NCI-H345 treated with DMSO at 0.1 percent for 48 hours (cell line): ENCODE data around the gene CHAD.
"Not testable (repeated sequence)": the region's sequence is repeated elsewhere in the genome, so short reads cannot be mapped to it uniquely, and the experiment has no call there.

Experiments
- DNase-seq: peaks from one replicate; lab custom pipeline; 2025; ENCODE audit not compliant: unreplicated experiment; lab: John Stamatoyannopoulos, UW

CHAD gene

DNA sequence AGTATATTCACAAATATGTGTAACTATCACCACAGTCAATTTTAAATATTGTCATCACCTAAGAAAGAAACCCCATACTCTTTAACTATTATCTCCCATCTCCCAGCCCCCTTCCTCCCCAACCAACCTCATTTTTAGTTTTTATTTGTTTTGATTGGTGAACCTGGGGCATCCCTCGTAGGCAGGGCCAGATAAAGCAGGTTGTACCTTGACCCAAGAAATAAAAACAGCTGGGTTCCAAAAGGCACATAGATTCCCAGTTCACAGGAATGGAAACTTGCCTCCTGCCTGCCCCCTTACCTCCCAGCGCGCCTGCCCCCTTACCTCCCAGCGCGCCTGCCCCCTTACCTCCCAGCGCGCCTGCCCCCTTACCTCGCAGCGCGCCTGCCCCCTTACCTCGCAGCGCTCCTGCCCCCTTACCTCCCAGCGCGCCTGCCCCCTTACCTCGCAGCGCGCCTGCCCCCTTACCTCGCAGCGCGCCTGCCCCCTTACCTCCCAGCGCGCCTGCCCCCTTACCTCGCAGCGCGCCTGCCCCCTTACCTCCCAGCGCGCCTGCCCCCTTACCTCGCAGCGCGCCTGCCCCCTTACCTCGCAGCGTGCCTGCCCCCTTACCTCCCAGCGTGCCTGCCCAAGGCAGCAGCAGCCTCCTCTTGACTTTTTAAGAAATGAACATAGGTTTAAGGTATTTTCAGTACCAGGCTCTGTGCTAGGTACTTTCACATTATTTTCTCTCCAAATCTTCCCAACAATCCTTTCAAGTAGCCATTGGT, 7.3 kb upstream of the CHAD start:
- DNase-seq: not testable (repeated sequence)

DNA sequence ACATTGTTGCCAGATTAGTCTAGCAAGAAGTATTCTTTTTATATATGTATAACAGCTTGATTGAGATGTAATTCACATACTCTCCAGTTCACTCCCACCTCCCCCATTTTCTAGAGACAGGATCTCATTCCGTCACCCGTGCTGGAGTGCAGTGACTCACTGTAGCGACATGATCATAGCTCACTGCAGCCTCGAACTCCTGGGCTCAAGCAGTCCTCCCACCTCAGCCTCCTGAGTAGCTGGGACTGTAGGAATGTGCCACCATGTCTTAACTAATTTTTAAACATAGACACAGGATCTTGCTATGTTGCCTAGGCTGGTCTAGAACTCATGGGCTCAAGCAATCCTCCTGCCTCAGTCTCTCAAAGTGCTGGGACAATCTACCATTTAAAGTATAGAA, 6.7 kb upstream of the CHAD start:
- no peak for DNase-seq

DNA sequence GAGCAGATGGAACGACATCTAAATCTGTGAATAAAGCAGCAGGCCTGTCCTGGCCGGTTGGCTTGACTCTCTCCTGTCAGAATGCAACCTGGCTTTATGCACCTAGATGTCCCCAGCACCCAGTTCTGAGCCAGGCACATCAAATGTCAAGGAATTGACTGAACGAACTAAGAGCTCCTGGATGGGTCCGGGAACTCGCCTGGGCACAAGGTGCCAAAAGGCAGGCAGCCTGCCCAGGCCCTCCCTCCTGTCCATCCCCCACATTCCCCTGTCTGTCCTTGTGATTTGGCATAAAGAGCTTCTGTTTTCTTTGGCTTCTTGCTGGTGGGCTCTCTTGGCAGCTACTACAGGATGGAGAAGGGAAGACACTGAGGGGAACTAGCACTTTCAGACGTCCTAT, 5.8 kb upstream of the CHAD start:
- no peak for DNase-seq

DNA sequence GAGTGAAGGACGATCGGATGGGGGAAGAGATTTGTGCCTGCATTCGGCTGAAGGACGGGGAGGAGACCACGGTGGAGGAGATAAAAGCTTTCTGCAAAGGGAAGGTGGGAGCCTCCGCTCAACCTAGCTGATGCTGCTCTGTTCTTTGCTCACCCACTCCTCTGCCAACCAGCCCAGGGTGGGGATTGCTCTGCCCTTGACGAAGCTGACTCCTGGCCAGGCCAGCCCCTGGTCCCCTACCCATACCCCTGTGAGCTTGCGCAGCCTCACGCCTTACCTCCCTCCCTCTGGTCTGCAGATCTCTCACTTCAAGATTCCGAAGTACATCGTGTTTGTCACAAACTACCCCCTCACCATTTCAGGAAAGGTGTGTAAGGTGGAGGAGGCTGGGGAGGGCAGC, 5.2 kb upstream of the CHAD start:
- no peak for DNase-seq

DNA sequence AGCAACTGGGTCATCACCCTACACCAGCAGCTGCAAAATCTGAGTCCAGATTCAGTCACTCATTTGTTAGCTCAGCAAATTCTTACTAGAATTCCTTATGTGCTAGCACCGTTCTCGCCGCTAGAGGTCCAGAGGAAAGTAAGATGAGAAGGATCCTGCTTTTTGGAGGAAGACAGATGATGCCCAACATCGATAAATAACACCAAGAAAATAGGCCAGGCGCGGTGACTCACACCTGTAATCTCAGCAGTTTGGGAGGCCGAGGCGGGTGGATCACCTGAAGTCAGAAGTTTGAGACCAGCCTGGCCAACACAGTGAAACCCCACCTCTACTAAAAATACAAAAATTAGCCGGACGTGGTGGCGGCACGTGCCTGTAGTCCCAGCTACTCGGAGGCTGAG, 4.1 kb upstream of the CHAD start:
- DNase-seq: not testable (repeated sequence)

DNA sequence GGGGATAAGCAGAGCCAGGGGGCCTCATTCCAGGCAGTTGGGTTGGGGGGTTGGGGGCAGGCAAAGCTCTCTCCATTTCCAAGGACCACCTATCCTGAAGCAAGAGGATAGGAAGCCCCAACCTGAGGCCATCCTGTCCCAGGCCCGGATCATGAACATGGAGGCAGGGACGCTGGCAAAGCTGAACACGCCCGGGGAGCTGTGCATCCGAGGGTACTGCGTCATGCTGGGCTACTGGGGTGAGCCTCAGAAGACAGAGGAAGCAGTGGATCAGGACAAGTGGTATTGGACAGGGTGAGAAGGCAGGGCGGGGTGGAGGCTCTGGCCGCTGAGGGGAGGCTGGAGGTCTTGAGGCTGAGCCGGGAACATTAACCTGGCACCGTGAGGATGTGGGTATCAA, 3.6 kb upstream of the CHAD start:
- DNase-seq: no peak

DNA sequence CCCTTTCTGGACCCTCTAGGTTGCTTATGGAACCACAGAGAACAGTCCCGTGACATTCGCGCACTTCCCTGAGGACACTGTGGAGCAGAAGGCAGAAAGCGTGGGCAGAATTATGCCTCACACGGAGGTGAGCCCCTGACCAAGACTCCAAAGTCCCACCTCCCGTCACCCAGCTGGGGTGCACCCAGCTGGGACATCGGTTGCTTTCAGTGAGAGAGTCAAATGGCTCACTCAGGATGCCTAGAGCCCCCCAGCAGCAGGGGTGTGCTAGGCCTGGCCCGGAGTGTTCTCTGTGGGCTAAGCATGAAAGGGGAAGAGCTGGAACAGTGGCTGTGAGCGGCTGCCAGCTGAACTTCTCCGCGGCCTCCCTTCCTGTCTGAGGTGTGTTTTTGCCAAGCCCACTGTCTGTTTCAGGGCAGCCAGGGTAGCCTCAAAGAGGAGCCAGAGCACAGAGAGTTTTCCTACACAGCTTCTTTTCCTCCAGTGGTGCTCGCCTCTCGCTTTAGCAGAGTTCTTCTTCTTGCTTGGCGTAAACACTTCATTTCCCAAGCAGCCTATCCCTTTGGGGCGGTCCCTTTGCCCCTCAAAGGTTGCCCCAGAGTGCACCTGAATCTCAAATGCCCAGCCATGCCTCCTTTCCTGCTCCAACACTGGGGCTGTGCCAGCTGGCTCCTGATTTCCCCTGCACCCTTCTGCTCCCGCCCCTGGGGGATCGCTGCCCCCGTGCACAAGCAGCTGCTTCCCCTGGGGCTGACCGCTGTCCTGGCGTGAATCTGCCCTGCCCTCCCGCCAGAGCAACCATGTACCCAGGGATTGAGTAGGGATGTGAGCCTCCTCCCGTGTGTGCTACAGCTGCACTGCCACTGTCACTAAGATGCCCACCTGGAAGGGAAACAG, 2.6 kb upstream of the CHAD start:
- DNase-seq: no peak

DNA sequence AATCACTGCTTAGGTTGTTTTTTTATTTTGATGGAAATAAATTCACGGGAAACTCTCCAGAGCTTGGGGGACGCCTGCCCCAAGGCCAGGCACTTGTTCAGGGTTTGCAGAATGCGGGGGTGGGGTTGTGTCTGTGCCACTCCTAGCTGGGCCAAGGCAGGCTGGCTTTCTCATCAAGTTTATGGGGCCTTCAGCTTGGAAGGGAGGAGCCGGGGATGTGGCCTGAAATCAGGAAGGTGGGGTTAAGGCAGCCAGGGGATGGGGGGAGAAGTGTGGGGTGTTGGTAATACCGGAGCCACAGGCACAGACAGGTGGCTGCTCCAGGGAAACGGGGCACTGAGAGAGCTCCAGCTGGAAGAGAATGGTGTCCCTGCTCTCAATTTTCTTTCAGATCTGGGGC, 1.7 kb upstream of the CHAD start:
- DNase-seq: no peak

DNA sequence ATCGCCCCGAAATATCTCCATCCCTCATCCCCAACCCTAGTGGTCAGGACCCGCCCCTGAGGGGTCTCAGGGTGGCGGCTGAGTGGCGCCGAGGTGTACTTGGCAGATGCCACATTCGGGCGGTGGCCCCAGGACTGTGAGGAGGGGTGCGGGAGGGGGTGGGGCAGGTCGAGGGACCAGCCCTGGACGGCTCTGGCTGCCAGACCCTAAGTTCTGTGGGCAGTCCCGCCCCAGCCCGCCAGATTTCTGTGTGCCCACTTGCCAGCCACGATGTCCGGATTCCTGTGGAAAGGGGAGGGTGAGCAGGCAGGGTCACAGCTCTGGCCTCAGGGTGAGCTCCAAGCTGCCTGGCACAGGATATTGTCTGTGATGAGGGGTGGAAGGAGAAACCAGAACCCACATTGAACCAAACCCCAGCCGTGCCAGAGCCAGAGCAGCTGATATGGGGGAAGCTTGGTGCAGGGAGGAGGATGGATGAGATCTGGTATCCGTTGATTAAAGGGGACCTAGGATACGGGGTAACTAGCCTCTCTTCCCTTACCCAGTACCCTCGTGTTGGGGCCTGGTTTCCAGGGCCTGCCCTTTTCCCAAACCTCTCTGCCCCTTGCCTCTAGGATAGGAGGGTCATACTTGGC, 1.1 kb upstream of the CHAD start:
- DNase-seq: no peak

DNA sequence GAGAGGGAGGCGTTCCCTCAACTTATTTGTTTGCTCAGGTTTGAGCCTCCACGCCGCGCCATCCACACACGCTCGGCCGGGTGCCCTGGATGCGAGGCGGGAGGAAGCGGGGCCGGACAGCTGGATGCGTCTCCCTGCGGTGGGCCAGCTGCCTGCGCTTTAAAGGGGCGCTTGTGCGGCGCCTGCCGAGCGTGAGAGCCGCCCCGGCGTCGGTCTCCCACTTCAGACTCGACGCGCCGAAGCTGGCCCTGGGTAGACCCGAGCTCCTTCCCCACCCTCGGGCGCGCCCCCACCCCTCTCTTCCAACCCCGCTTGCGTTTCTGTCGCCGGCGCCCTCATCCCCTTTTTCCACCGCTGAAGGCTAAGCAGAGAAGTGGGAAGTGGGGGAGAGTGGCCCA, 527 bp upstream of the CHAD start:
- no peak for DNase-seq

DNA sequence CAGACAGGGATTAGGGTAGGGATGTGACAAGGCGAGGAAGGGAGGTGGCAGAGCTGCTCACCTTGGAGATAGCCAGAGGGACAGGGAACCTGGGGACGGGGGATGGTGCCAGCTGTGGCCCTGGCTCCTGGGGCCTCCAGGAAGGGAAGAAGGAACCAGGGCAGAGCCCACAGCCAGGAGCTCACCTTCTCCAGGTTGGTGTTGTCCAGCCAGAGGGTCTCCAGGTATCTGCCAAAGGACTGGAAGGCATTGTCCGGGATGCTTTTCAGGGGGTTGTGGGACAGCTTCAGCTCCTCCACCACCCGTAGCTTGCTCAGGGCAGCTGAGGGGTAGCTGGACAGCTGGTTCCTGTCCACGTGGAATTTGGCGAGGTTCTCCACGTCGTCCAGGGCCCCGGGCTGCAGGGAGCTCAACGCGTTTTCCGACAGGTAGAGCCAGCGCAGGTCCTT, 801 bp downstream of the CHAD start:
- no peak for DNase-seq

DNA sequence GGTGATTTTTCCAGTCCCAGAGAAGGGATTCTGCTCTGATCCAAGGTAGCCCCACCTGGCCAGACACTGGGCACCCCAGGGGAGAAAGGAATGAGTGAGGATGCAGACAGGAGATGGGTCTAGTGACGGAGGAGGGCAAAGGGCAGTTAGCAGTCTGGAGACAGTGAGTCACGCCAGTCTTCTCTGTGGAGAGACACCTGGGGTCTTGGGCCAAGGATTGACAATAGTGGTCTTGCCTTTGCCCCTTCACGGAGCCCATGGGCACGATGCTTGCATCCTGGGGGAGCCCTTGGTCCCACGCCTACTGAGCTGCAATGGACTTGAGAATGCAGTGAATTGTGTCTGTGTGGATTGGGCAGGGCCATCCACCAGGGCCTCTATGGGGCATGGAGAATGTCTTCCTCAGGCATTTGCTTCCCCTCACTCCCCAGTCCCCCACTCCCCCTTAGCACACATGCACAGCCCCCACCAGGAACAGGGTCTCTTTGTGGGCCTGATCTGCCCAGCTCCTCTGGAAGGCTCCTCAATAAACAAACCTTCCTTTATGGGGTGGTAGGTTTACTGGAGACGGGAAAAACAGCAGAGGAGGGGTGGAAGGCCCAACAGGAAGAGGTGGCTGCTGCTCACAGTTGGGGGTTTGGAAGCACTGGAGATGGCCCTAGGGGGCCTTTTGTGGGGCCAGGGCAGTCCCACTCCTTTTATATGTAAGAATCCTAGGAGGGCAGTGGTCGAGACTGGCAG, 1.4 kb downstream of the CHAD start:
- no peak for DNase-seq

DNA sequence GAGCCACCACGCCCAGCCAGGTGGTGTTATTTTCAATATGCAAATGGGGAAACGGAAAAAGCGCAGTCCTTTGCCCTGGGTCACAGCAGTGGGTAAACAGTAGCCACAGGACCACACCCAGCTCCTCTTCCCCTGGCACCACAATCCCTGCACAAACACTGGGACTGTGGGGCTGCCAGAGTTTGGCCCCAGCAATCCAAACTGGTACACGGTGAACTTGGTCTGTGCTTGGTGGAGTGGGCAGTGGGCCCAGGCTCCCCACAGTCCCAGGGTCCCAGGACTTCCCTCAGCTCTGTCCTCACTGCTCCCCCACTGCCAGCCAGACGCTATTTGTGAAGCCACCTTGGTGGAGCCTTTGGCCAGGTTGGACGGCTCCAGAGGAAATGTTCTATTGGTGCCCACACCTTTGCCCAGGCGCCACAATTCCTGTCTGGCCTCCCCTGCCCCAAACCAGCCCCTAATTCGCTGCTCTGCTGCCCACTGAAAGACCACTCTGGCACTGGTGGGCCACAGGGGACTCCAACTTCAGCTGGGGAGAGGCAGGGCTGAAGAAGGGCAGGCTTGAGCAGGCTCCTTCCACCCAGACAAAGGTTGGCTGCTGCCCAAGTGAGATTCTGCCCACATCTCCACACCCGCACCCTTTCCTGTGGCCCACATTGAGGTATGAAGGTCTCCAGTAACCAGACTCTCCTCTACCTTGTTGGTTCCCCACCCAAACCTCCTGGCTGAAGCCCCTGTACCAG, 2.1 kb downstream of the CHAD start:
- no peak for DNase-seq

DNA sequence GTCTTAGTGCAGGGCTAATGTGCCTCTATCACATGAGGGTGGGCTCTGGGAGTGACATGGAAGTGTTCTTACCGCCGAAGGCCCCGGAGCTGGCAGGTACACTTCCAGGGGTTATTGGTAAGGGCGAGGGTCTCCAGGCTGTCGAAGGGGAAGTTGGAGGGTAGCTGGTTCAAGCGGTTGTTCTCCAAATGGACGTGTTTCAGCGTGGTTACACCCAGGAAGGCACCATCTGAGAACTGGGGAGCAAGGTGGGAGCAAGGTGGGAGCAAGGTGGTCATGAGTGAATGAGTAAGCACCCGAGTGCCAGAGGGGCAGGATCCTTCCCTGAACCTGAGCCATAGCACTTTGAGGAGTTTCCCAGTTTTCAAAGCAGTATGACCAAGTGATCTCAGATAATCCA, 3.0 kb downstream of the CHAD start:
- no peak for DNase-seq

DNA sequence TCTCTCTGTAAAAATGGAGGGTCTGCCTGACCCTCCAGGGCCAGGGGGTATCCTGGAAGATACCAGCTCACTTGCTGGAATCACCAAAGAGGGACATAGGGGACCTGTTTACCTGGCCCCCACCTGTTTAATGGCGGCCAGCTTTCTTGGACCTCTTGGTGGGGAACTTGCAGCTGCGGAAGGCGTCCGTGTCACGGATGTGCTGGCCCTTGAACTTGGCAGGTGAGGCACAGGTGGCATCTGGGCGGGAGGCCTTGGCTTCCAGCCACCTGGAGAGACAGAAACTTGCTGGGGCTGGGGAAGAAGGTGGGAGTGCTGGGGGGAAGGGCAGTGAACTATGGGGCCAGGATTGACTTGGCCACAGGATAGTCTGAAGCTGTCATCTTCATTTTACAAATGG, 3.5 kb downstream of the CHAD start:
- no peak for DNase-seq

DNA sequence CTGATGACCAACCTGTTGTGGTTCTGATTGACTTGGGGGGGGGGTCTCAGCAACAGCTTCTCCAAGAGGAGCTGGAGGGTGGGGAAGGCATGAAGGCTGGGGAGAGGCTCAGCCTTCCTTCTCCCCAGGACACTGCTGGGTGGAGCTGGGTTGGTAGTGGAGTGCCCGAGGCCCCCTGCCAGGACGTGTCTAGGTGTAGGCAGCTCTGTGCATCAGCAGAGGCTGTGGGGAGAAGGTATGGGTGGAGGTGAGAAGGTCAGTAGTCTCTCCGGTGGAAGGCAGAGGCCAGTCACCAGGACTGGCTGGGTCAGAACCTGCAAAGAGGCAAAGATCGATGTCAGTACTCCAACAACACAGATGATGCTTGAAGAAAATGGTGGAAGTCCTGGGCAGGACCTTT, 3.9 kb downstream of the CHAD start:
- no peak for DNase-seq

DNA sequence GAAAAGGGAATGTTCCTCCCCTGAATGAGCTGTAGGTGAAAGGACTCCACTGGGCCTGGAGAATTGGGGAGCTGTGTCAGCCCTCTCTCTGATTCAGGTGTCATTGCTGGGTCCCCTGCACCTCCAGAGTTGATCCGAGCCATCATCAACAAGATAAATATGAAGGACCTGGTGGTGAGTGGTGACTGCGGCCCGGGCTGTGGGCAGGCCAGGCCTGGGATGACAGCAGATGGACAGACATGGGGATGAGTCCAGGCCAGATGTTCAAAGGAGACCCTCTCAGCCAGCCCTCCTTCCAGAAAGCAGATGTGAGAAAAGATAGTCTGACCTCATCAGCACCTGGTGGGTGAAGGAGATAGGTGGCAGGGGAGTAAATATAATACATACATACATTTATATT, 4.6 kb downstream of the CHAD start:
- no peak for DNase-seq

DNA sequence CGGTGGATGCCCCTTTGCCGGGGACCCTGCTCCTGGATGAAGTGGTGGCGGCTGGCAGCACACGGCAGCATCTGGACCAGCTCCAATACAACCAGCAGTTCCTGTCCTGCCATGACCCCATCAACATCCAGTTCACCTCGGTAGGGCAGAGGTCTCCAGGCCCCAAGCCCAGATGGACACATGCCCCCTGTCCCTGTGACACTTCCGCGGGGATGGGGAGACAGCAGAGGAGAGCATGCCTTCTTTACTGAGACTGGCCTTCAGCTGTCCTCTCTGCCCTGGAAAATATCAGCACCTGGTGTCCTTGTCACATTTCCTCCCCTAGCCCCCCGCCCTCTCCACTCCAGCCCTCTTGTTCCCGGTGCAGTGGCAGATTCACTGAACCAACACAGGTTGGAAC, 6.2 kb downstream of the CHAD start:
- no peak for DNase-seq

DNA sequence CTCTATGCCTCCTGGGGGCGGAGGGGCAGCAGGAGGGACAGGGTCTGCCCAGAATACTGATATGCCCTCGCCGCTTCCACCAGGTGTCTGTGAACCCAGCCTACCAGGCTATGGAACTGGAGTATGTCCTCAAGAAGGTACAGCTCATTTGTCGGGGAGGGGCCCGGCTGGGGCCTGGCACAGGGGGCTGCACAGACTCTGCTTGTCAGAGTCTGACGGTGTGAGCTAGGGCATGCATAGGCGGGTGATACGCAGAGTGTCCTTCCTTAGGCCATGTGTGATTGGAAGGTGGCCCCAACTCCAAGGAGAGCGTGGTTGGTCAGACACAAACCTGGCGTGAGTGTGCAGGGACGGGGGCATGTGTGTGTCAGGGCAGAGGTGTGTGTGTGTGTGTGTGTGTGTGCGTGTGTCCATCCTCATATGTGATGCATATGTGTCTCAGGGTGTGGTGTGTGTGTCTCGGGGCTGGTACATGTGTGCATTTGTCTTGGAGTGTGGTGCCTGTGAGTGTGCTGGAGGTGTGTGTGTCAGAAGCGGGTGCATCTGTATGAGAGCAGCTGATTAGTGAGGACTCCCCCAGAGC, 7.0 kb downstream of the CHAD start:
- DNase-seq: no peak

DNA sequence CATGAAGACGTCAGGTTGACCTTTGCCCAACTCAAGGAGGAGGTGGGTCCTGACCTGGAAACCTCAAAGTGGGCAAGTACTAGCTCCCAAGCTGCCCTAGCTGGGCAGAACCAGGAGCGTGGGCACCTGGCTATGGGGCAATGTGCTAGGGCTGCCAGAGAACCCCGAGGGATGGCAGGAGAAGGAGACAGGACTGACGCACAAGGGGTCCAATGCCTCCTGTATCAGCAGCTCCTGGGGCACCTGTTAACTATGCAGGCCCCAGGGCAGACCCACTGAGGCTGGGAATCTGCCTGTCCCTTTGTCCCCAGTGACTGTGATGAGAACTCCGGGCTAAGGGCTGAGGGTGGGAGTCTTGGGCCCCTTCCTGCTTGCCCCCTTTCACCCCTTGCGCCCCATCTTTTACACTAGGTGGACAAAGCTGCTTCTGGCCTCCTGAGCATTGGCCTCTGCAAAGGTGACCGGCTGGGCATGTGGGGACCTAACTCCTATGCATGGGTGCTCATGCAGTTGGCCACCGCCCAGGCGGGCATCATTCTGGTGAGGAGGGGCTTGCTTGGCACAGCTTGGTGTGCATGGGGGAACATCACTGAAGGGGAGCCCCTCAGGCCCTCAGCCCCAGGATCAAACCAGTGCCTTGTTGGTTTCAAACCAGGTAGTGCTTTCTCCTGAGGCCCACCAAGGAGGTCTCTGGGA, 7.7 kb downstream of the CHAD start:
- no peak for DNase-seq
